Activated gamma-delta T cell treated with Interleukin-2 at 50 U/mL for 16 hours (primary cell): Measurements from ENCODE around the gene GPC3.

Source experiments
- DNase-seq: peaks from one replicate; pipeline ENCODE4 v3.0.0-alpha.2; 2020

Gene GPC3

GRCh38 chrX:133965321-133965720, 20.1 kb downstream of the GPC3 start:
- DNase-seq, result no peak

DNA sequence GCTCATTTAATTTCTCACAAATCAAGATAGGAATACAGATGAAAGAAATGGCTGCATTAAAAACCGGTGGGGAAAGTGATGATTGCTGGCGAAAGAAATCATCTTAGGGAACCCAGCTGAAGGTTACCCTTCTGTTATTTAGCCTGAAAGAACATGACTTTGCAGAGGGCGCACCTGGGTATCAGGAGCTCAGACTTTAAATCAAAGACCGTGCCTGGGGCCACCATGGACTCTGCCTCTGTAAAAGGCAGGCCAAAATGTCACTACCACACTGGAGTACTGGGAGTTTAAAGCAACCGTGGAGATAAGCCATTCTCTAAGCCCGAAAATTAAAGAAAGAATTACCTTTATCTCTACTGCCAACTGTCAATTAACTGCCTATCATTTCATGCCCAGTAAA, 24.3 kb downstream of the GPC3 start:
- DNase-seq, result no peak

- DNase-seq, result no peak
Observed at GRCh38 chrX:133959972-133960371, 25.4 kb downstream of the GPC3 start.

DNA sequence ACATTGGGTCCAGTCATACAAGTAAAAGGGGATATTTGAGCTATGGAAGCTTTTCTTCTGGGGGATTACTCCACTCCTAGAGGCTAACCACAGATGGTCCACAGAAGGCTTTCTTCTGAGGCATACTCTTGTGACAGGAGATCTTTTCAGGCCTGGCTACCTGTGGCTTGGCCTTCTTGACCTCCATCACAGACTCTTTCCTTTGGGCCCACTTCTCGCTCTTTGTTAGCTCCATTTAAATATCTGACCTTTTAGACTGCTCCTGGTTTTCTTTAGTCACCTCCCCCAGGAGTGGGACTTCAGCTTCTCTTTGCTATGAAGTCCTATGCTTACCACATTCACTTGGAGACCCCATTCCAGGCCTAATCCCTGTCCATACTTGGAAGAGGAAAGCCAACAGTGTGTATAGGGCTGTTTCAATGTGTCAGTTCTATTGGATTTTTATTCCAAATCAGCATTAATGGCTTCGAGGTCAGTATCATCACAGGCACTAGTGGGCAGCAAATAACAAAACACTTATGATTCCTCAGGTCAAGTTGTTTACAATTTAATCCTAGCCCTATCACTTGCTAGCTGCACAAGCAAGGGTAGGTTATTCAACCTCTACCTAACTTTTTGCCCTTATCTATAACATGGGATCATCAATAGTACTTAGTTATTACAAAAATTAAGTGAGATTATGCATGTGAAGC, 26.3 kb downstream of the GPC3 start:
- DNase-seq, result no peak

DNA sequence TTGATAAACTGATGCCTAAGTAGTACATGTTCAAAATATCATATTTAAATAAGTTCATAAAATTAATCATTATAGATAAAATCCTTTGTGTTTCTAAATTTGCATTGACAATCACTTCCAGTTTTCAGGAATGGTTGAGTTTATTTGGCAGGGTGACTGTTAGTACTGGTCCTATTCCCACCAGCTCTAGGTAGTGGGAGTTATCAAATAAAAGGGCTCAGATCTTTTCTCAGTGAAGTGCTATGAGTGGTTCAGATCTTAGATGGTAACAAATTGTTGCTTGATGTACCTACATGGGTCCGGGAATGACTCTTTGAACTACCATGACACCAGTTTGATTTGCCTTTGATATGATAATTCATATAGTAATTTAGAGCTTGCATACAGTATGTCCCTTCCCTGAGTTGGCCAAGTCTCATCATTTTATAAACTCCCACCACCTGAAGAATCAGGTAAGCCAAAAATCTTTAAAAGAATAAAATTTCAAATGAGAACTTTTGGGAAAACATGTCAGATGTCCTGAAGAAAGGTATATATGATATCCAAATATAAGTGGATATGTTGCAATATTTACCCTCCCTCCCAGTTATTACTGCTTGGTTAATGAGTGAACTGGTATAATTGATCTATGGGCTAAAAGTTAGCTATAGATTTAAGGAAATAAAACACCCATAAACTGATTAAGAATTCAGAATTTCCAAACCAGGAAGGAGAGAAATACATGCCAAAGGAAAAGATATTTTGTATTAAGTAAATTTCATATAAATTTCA, 28.6 kb downstream of the GPC3 start:
- no peak for DNase-seq

DNA sequence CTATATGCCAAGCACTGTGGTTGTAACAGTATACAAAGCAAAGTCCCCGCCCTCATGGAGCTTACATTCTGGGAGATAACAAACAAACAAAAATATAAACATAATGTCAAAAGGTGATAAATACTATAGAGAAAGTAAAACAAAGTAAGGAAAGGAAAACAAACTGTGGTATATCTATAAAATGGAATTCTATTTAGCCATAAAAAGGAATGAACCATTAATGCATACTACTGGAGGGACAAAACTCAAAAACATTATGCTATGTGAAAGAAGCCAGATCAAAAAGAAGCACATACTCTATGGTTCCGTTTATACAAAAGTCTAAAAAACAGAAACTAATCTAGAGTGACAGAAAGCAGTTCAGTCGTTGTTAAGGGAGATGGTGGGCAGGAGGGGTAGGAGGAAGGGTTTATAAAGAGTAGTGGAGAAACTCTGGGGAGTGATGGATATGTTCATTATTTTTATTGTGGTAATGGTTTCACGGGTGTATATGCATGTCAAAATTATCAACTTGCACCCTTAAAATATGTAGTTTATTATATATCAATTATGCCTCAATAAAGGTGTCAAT, 31.5 kb downstream of the GPC3 start:
- DNase-seq, result no peak

- DNase-seq, result no peak
Observed at GRCh38 chrX:133953078-133953477, 32.3 kb downstream of the GPC3 start.

DNA sequence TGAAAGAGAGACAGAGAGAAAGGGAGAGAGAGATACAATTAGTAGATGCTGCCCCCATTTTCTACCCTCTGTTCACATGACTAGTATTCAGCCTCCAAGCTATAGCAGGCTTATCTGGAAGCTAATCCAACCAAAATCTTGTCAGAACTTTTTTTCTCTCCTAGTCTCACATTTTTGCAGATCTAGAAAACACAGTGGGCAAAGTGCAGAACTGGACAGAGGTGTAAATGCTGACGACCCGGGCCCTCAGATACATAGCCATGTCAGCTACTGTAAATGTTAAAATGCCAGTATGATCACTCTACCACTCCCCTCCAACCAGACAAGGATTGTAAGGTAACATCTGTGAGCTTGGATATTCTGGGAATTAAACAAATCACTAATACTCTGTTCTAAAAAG, 34.3 kb downstream of the GPC3 start:
- no peak for DNase-seq

- no peak for DNase-seq
Observed at GRCh38 chrX:133950214-133950613, 35.2 kb downstream of the GPC3 start.

- DNase-seq, result no peak
Observed at GRCh38 chrX:133948895-133949294, 36.5 kb downstream of the GPC3 start.

GRCh38 chrX:133947996-133948395, 37.4 kb downstream of the GPC3 start:
- DNase-seq, result no peak

DNA sequence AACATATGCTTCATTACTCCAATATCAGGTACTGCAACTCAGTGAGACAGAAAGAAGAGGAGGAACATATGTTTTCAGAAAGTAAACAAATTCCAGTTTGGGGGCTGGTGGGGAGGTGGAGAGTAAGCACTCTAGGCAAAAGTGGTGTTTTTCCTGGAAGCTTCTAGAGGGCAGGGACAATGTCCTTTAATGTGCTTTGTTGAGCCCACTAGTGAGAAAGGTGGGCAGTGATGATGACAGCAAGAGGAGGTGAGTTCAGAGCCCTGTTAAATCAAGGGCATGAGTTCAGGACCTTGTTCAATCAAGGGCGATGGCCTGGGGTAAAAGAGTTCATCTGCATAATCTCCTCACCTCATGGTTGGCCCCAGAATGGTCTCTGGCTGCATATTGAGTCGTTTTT, 38.4 kb downstream of the GPC3 start:
- no peak for DNase-seq

DNA sequence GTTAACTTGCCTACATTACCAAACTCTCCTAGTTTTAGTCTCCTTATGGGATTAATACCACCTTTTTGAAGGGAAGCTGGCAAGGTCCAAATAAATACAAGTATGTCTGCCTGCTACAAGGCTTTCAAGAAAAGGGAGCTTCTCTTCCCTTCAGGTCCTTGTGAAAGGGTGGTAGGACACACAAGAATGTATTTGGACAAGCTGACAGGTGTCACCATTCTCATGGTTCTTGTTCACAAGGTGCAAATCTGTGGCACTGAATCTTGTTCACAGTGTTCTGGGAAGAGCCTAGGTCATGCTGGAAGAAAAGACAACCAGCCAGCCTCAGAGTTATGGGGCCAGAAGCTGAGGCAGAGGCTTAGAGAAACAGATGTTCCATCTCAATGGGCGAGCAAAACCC, 41.9 kb downstream of the GPC3 start:
- DNase-seq, result no peak

DNA sequence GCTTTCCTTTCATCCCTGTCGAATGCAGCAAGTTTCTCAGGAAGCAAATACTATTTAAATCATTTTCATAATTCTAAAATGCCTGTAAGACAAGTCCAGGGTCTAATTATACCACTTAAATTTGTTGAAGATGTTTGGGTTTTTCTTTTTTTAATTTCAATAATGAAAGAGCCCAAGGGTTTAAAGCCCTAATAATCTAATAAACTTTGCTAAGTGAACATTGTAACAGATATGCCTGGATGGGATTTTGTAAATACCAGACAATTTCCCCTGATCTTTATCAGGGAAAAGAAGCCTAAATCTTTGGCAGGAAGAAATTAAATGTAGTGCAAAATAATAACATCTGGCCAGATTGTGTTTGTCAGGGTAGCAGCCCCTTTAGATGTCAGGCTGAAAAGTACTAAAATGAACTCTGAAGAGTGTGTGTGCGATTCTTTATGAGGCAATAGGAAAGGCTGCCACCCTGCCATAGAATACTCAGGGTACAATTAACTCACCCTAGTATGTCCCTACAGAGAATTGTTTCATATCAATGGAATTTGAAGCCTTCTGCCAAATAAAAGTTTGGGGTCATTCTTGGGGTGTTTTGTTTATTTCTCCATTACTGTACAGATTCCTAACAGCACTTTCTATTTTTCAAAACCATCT, 45.6 kb downstream of the GPC3 start:
- no peak for DNase-seq

GRCh38 chrX:133938530-133938929, 46.9 kb downstream of the GPC3 start:
- no peak for DNase-seq

GRCh38 chrX:133937022-133937421, 48.4 kb downstream of the GPC3 start:
- no peak for DNase-seq

DNA sequence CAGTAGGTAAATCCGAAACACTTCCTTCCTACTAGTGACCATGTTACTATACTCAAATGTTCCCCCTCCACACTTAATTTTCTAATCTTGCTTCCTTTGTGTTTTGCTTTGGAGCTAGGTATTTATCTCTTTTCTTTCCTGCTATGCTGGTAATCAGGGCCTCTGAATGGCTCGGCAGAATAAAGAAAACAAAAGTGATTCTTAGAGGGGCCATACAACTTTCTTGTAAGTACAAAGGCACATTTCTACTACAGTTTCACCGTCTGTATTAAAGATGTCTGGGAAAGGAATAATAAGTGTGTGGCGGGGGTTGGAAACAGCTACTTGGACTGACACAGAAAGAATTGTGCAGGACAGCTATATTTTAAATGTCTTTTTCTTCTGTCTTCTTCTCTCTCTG, 50.3 kb downstream of the GPC3 start:
- no peak for DNase-seq

GRCh38 chrX:133933316-133933715, 52.1 kb downstream of the GPC3 start:
- no peak for DNase-seq

GRCh38 chrX:133929836-133930464, 55.4 kb downstream of the GPC3 start:
- no peak for DNase-seq

DNA sequence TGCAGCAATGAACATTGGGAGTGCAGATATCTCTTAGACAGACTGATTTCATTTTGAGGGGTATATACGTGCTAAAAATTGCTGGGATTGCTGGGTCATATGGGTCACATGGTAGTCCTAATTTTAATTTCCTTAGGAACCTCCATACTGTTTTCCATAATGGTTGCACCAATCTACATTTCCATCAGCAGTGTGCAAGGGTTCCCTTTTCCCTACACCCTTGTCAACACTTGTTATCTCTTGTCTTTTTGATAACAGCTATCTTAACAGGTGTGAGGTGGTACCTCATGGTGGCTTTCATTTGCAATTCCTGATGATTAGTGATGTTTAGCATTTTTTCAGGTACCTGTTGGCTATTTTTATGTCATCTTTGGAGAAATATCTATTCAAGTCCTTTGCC, 57.0 kb downstream of the GPC3 start:
- no peak for DNase-seq

DNA sequence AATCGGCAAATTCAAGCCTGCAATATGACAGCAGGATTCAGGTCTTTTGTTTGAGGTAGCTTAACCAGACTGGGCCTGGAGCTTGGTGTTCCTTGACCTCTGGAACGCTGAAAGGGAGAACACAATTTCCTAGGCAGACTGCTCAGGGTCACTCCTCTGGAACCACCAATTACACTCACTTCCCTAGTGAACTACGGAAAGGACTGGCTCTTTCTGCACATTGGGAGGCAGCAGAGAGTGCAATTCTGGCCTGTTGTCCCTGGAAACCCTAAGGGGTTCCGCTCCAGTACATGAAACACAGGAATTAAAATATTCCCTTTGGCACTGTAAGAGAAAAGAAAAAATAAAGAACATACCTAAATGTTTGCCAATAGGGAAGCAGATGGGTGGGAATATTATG, 58.6 kb downstream of the GPC3 start:
- DNase-seq, result no peak

DNA sequence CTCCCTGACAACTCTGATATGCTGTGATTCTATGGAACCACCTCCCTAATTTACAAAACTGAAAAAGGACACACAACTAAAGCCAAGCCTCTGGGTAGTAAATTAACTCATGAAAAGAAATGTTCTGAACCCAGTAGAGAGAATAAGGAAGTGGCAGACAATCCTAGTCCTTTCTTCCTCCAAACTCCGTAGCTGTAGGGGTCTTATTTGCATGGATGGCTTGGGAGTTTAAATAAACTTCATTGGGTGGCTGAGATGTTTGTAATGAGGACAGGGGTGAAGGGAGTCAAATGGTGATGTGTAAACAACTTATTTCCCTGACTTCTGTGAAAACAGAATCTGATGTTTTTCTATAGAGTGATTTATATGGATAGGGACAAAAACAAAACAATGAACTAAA, 59.3 kb downstream of the GPC3 start:
- no peak for DNase-seq

- no peak for DNase-seq
Observed at GRCh38 chrX:133924548-133924947, 60.8 kb downstream of the GPC3 start.
